ENCODE data around the gene SNX6.

Gene SNX6

GRCh38 chr14:34633742-34634141 lies 3.8 kb upstream of the SNX6 start:
- DNase-seq, result no peak

- no peak for DNase-seq
Measured at GRCh38 chr14:34632411-34632978, 2.5 kb upstream of the SNX6 start.

GRCh38 chr14:34629344-34629656 lies 648 bp downstream of the SNX6 start:
- DNase-seq, result no peak

GRCh38 chr14:34628681-34629135 lies 1.2 kb downstream of the SNX6 start:
- DNase-seq, result no peak

GRCh38 chr14:34623506-34623905 lies 6.4 kb downstream of the SNX6 start:
- DNase-seq, result no peak

GRCh38 chr14:34620839-34621238 lies 9.1 kb downstream of the SNX6 start:
- no peak for DNase-seq

DNA sequence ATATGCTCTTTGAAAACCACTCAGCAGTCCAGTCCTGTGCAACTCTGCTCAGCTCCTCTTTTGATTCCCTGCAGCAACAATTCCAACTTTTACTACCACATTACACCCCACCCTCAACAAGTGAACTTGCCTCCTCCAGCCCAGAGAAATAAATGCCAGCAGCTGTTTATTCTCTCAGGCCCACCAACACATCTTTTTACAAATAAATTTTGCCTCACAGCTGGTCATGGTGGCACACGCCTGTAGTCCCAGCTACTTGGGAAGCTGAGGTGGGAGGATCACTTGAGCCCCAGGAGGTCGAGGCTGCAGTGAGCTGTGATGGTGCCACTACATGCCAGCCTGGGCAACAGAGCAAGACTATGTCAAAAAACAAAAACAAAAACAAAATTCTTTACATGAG lies 9.8 kb downstream of the SNX6 start:
- DNase-seq, result no peak

- no peak for DNase-seq
Measured at GRCh38 chr14:34619471-34619870, 10.5 kb downstream of the SNX6 start.

- no peak for DNase-seq
Measured at GRCh38 chr14:34616360-34616759, 13.6 kb downstream of the SNX6 start.

DNA sequence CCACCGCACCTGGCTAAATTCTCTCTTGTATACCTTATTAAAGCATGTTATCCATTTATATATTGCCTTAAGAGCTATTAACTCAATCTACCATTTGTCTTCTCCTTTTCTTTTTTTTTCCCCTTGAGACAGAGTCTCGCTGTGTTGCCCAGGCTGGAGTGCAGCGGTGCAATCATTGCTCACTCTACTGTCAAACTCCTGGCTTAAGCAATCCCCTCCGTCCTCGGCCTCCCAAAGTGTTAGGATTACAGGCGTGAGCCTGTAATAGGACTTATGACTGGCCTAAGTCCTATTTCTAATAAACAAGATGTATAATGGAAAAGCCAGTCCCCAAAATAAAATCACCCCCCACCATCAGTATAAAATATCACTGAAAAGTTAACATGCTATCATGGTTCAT lies 14.4 kb downstream of the SNX6 start:
- no peak for DNase-seq

GRCh38 chr14:34614638-34615037 lies 15.3 kb downstream of the SNX6 start:
- DNase-seq, result no peak

DNA sequence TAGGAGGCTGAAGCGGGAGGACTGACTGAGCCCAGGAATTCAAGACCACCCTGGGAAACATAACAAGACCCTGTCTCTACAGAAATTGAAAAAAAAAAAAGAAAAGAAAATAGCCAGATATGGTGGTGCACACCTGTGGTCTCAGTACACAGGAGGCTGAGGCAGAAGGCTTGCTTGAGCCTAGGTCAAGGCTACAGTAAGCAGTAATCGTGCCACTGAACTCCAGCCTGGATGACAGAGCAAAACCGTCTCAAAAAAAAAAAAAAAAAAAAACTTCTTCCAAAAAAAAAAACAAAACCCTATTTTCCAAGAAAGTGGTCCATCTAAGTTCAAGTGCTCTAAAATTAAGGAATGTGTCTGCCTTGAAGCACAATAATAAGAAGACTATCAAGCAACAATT lies 19.8 kb downstream of the SNX6 start:
- no peak for DNase-seq

DNA sequence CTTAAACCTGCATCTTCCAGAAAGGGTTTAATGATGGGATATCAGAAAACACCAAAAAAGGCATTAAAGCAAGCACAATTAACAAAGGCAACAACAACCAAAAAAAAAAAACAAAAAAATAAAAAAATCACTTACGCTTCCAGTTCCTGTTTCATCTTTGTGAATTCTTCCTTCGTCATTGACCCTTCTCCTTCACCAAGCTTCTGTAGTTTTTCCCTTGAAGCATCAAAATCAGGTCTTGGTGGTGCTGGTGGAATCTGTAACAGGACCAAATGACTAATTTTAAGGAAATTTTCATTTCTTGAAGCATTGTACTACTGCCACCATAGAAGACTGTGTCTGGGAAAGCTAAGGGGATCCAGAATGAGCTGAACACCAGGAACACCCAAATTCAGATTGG lies 24.5 kb downstream of the SNX6 start:
- DNase-seq, result no peak

- DNase-seq, result no peak
Measured at GRCh38 chr14:34604995-34605394, 25.0 kb downstream of the SNX6 start.

DNA sequence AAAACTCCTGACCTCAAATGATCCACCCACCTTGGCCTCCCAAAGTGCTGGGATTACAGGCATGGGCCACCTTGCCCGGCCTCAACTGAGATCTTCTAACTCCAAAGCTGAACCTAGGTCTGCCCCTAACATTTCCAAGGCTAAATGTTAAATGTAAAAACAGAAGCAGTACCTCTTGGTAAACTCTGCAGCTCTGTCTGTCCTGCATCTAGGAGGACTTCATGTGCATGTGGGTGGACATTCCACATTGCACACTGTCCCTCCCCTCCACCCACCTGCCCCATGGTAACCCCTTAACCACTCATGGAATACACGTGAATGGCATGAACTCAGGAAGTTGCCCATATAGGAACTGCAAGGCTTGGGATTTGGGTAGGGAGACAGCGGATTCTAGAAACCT lies 33.1 kb downstream of the SNX6 start:
- no peak for DNase-seq

GRCh38 chr14:34593740-34594375 lies 36.1 kb downstream of the SNX6 start:
- DNase-seq, result no peak

GRCh38 chr14:34592623-34593022 lies 37.3 kb downstream of the SNX6 start:
- DNase-seq, result no peak

- no peak for DNase-seq
Measured at GRCh38 chr14:34583525-34583924, 46.4 kb downstream of the SNX6 start.

DNA sequence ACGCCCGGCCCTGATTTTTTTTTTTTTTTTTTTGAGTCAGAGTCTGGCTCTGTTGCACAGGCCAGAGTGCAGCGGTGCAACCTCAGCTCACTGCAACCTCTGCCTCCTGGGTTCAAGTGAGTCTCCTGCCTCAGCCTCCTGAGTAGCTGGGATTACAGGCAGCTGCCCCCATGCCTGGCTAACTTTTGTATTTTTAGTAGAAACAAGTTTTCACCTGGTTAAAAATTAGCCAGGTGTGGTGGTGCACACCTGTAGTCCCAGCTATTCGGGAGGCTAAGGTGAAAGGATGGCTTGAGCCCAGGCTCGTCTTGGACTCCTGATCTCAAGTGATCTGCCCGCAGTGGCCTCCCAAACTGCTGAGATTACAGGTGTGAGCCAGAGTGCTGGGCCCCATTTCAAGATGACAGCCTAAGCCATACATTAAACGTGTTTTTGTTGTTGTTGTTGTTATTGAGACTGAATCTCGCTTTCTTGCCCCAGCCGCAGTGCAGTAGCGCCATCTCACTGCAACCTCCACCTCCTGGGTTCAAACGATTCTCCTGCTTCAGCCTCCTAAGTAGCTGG lies 47.7 kb downstream of the SNX6 start:
- DNase-seq, result no peak

- DNase-seq, result no peak
Measured at GRCh38 chr14:34580381-34580780, 49.6 kb downstream of the SNX6 start.

GRCh38 chr14:34571771-34572170 lies 58.2 kb downstream of the SNX6 start:
- no peak for DNase-seq

GRCh38 chr14:34569750-34570149 lies 60.2 kb downstream of the SNX6 start:
- no peak for DNase-seq

GRCh38 chr14:34568803-34569202 lies 61.1 kb downstream of the SNX6 start:
- no peak for DNase-seq

GRCh38 chr14:34562776-34563150 lies 67.2 kb downstream of the SNX6 start:
- DNase-seq, result no peak

All from right forelimb (tissue), 1 donor.